NCI-H1417 (cell line): Measurements from ENCODE around the gene SLC16A11.
A peak's percentile ranks its signal among the peaks of the same experiment; 100 is the strongest.
"Not testable (repeated sequence)": the region's sequence is repeated elsewhere in the genome, so short reads cannot be mapped to it uniquely, and the experiment has no call there.

Experiments
- DNase-seq, 3 experiments: peaks; one replicate each; lab custom pipeline; 2025; lab: John Stamatoyannopoulos, UW

SLC16A11 gene

GRCh38 chr17:7005716-7006115 is 38.2 kb downstream of the SLC16A11 start:
- no peak for DNase-seq

GRCh38 chr17:7004398-7005253 is 39.3 kb downstream of the SLC16A11 start:
- peak; percentile 53 to 85 (median 63) for DNase-seq

- DNase-seq: no peak
Measured at GRCh38 chr17:7003745-7004144, 40.1 kb downstream of the SLC16A11 start.

GRCh38 chr17:7002288-7003047 is 41.4 kb downstream of the SLC16A11 start:
- no peak for DNase-seq

- peak in 1 of 3 experiments; percentile 15 for DNase-seq
Measured at GRCh38 chr17:7001318-7001961, 42.5 kb downstream of the SLC16A11 start.

GRCh38 chr17:6998855-6999508 is 44.9 kb downstream of the SLC16A11 start:
- DNase-seq: no peak

GRCh38 chr17:6997171-6997570 is 46.7 kb downstream of the SLC16A11 start:
- DNase-seq: no peak

GRCh38 chr17:6996256-6997011 is 47.5 kb downstream of the SLC16A11 start:
- no peak for DNase-seq

- DNase-seq: no peak
Measured at GRCh38 chr17:6995500-6996255, 48.2 kb downstream of the SLC16A11 start, which contains the start of gene ALOX12. TSS of gene ALOX12 (plus strand) at chr17:6996049. CDS start at chr17:6996118, 69 bp downstream.

- DNase-seq: no peak
Measured at GRCh38 chr17:6994666-6995256, 49.1 kb downstream of the SLC16A11 start.

- no peak for DNase-seq
Measured at GRCh38 chr17:6994118-6994598, 49.7 kb downstream of the SLC16A11 start.

- not testable (repeated sequence) for DNase-seq
Measured at GRCh38 chr17:6993613-6994056, 50.3 kb downstream of the SLC16A11 start.
